ENCODE results near the gene SESTD1.

DNA sequence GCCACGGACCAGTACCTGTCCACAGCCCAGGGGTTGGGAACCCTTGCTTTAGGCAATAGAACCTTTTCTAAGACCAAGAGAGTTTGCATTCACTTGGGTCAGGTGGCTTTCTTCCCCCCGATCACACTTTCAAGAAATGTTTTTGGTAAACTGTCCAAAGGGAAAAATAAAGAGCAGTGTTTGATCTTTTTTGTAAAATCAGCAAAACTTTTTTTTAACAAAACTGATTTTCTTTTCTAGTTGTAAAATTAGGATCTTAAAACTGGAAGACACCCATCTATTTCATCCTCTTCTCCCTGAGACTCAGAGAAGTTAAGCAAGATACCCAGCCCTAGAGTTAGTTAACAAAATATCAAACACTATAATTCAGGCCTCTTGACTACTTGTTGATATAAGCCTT, 6.1 kb upstream of the SESTD1 start:
- no peak for TF ChIP-seq POLR2AphosphoS5 (IDR thresholded peaks at IDR 0.05)
- TF ChIP-seq, protein P1, sequence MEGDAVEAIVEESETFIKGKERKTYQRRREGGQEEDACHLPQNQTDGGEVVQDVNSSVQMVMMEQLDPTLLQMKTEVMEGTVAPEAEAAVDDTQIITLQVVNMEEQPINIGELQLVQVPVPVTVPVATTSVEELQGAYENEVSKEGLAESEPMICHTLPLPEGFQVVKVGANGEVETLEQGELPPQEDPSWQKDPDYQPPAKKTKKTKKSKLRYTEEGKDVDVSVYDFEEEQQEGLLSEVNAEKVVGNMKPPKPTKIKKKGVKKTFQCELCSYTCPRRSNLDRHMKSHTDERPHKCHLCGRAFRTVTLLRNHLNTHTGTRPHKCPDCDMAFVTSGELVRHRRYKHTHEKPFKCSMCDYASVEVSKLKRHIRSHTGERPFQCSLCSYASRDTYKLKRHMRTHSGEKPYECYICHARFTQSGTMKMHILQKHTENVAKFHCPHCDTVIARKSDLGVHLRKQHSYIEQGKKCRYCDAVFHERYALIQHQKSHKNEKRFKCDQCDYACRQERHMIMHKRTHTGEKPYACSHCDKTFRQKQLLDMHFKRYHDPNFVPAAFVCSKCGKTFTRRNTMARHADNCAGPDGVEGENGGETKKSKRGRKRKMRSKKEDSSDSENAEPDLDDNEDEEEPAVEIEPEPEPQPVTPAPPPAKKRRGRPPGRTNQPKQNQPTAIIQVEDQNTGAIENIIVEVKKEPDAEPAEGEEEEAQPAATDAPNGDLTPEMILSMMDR (IDR thresholded peaks at IDR 0.05): no peak
- TF ChIP-seq POLR2A (IDR thresholded peaks at IDR 0.05): no peak
